Kidney (tissue), 22 donors: ENCODE data around the gene CRYBA2. TPM values are rescaled to one million over a fixed set of nuclear protein-coding genes. Genes with fewer than 3 reads are reported as not detected.
A peak's percentile ranks its signal among the peaks of the same experiment; 100 is the strongest.

Experiments
- DNase-seq, 5 donors: peaks; one replicate each; pipeline ENCODE4 v3.0.0-alpha.2; 2013 to 2020
- FAIRE-seq: peaks from 2 replicates; lab custom pipeline; 2012; peaks lifted over from hg19 to GRCh38; lab: Jason Lieb, UNC
- H3K27ac ChIP-seq, 2 donors: one replicate each; pipeline ENCODE4 v1.7.0; 2013; ENCODE audit warnings: low read depth in 2 of 2, low read length in 2 of 2, inconsistent platforms in 1 of 2
- H3K27me3 ChIP-seq: one replicate; pipeline ENCODE4 v1.7.1; 2013; ENCODE audit warnings: low read length, inconsistent platforms; ENCODE audit not compliant: control insufficient read depth, insufficient read depth
- H3K36me3 ChIP-seq, 3 donors: one replicate each; pipeline versions ENCODE4 v1.7.0 to v1.7.1; 2013; ENCODE audit warnings: low read length in 3 of 3, control low read depth in 1 of 3, inconsistent platforms in 1 of 3; ENCODE audit not compliant: insufficient read depth in 3 of 3, control insufficient read depth in 2 of 3
- H3K4me1 ChIP-seq, 3 donors: one replicate each; pipeline versions ENCODE4 v1.7.0 to v1.7.1; 2013; ENCODE audit warnings: low read length in 3 of 3, inconsistent platforms in 1 of 3, low read depth in 1 of 3; ENCODE audit not compliant: control insufficient read depth in 2 of 3, insufficient read depth in 2 of 3
- H3K4me3 ChIP-seq, 3 donors: one replicate each; pipeline versions ENCODE4 v1.7.0 to v1.8.1; 2013; ENCODE audit warnings: low read length in 3 of 3, control low read depth in 1 of 3, inconsistent platforms in 1 of 3
- H3K9ac ChIP-seq, 3 donors: one replicate each; pipeline versions ENCODE4 v1.7.0 to v1.7.1; 2013; ENCODE audit warnings: low read length in 3 of 3, control low read depth in 1 of 3, inconsistent platforms in 1 of 3
- H3K9me3 ChIP-seq, 3 donors: one replicate each; pipeline versions ENCODE4 v1.7.0 to v1.7.1; 2013; ENCODE audit warnings: low read length in 3 of 3, control low read depth in 1 of 3, inconsistent platforms in 1 of 3; ENCODE audit not compliant: control insufficient read depth in 2 of 3, insufficient read depth in 1 of 3
- CTCF ChIP-seq: IDR thresholded peaks from 3 replicates; pipeline ENCODE4 v1.5.1; 2012; ENCODE audit warnings: mild to moderate bottlenecking, moderate library complexity, borderline replicate concordance; ENCODE audit not compliant: insufficient read depth; ENCODE audit errors: extremely low read depth
- intact Hi-C: fragments of 100-400 bp; cut with DNase I; formaldehyde crosslinking; loops from one replicate; pipeline ENCODE4 v1.11.1; 2022
- long read RNA-seq, 10 donors: library from polyadenylated mRNA in 1 of 10; unstranded in 1 of 10; transcript quantifications; one replicate each; pipeline ENCODE4 v2.0.0 and lab custom pipeline, GENCODE V29; 2021 to 2026
- polyA plus RNA-seq: library from polyadenylated mRNA; stranded (reverse); fragments of 350-450 nt; fragmentation: Illumina TruSeq; extraction: RNeasy Lipid Tissue Mini Kit (QIAGEN cat#74804); gene quantifications from one replicate; pipeline ENCODE4 v1.2.3, GENCODE V29; 2014; ENCODE audit warnings: low read depth, low replicate concordance; ENCODE audit not compliant: insufficient read depth
- total RNA-seq: library from RNA; stranded (reverse); fragmentation: NEBNext Ultra II Directional; extraction: Animal tissue kit (Norgen Biotek cat#: 25700); gene quantifications from one replicate; pipeline ENCODE4 v1.2.1, GENCODE V29; 2021
- donor health status: control.
- donor health status: control.
- donor health status: control.
- donor health status: control.
- donor health status: control.
- donor health status: DM: yes; HTN: yes; CAD: no.
- donor health status: Normal renal cell carcinoma (clear cell type).

Gene CRYBA2
- not detected for total RNA-seq
- not detected for polyA plus RNA-seq
- long read RNA-seq, donor 1, result 0 reads
- long read RNA-seq, donor 2, result 0 reads
- long read RNA-seq, donor 3, result 0 reads
- long read RNA-seq, donor 4, result 0 reads
- long read RNA-seq, donor 5, result 0 reads
- long read RNA-seq, donor 6, result 0 reads
- long read RNA-seq, donor 7, result 0 reads
- long read RNA-seq, donor 8, result 0 reads
- long read RNA-seq, donor 9, result 0 reads
- long read RNA-seq, donor 10, result 0 reads

GRCh38 chr2:218993345-218994315 lies at the start of gene CRYBA2:
TSS of gene CRYBA2 (minus strand) at chr2:218993422. CDS start at chr2:218993176, 246 bp downstream.
- no peak for TF ChIP-seq CTCF
- peaks cover 64% of the 10 kb centered on the region for H3K27me3 ChIP-seq
- no peak within 1 kb of the TSS for H3K27ac ChIP-seq
- no peak for FAIRE-seq
- no peak within 1 kb of the TSS for H3K9ac ChIP-seq
- intact Hi-C loops, result no loop called here
- no peak within 1 kb of the TSS for H3K4me3 ChIP-seq
- H3K4me1 ChIP-seq, result peaks cover 0 to 11% (median 0%) of the 10 kb centered on the region in 3 donors
- no peaks in the 10 kb centered on the region for H3K36me3 ChIP-seq
- peak in 1 of 5 donors; percentile 5 for DNase-seq
- no peaks in the 10 kb centered on the region for H3K9me3 ChIP-seq

- Histone ChIP-seq H3K4me1 (no peaks in the 10 kb centered on the region), H3K9ac (no peak overlapping the region), H3K4me3 (no peak overlapping the region), H3K36me3 (no peaks in the 10 kb centered on the region), H3K27ac (no peak overlapping the region), H3K9me3 (no peaks in the 10 kb centered on the region), H3K27me3 (peaks cover 8% of the 10 kb centered on the region)
- DNase-seq (no peak), FAIRE-seq (no peak)
- no peak for TF ChIP-seq CTCF
- intact Hi-C loops, result no loop called here
Observed at GRCh38 chr2:219042750-219043149, 49.5 kb upstream of the CRYBA2 start.

- no peak for FAIRE-seq
- H3K27me3 ChIP-seq, result peaks cover 8% of the 10 kb centered on the region
Observed at GRCh38 chr2:219042157-219042556, 48.9 kb upstream of the CRYBA2 start.

More at GRCh38 chr2:219042157-219042556, 48.9 kb upstream of the CRYBA2 start:
- no peak for DNase-seq
- Histone ChIP-seq H3K9ac (no peak overlapping the region), H3K36me3 (no peaks in the 10 kb centered on the region), H3K27ac (no peak overlapping the region), H3K4me3 (no peak overlapping the region), H3K4me1 (no peaks in the 10 kb centered on the region), H3K9me3 (no peaks in the 10 kb centered on the region)
- intact Hi-C loops, result no loop called here
- no peak for TF ChIP-seq CTCF
